Upper lobe of left lung (tissue), 6 donors: ENCODE results near the gene GTF3C5. TPM values are rescaled to one million over a fixed set of nuclear protein-coding genes. Genes with fewer than 3 reads are reported as not detected.
A peak's percentile ranks its signal among the peaks of the same experiment; 100 is the strongest.
"Not testable (repeated sequence)": the region's sequence is repeated elsewhere in the genome, so short reads cannot be mapped to it uniquely, and the experiment has no call there.

Experiments used
- ATAC-seq, 2 donors: fragments of 200-7000 bp; cut with Tn5 transposase; one replicate each; pipeline ENCODE4 v1.9.1; 2022; ENCODE audit warnings: mild to moderate bottlenecking in 2 of 2, moderate library complexity in 2 of 2; ENCODE audit not compliant: low FRiP score in 2 of 2
- DNase-seq, 2 donors: peaks; one replicate each; pipeline ENCODE4 v3.0.0-alpha.2; 2019 to 2020
- H3K27ac ChIP-seq, 4 donors: fragments of 200-600 bp; sonication (generic); one replicate each; pipeline ENCODE4 v1.5.1; 2016 to 2019
- H3K27me3 ChIP-seq, 4 donors: fragments of 200-600 bp; sonication (generic); one replicate each; pipeline ENCODE4 v1.5.1; 2017 to 2019
- H3K36me3 ChIP-seq, 4 donors: fragments of 200-600 bp; sonication (generic); one replicate each; pipeline ENCODE4 v1.5.1; 2016 to 2019
- H3K4me1 ChIP-seq, 4 donors: fragments of 200-600 bp; sonication (generic); one replicate each; pipeline ENCODE4 v1.5.1; 2018 to 2019
- H3K4me3 ChIP-seq, 4 donors: fragments of 200-600 bp; sonication (generic); one replicate each; pipeline ENCODE4 v1.5.1; 2017 to 2019; ENCODE audit warnings: mild to moderate bottlenecking in 2 of 4, moderate library complexity in 1 of 4
- H3K9me3 ChIP-seq, 4 donors: fragments of 200-600 bp; sonication (generic); one replicate each; pipeline ENCODE4 v1.5.1; 2018 to 2019
- EP300 ChIP-seq, 4 donors: sonication (generic); formaldehyde crosslinking; IDR thresholded peaks; one replicate each; pipeline ENCODE4 v1.5.1; 2017; ENCODE audit warnings: antibody characterized with exemption in 4 of 4, control low read depth in 2 of 4
- POLR2A ChIP-seq, 4 donors: fragments of 450-650 bp; IDR thresholded peaks; one replicate each; pipeline ENCODE4 v1.5.1; 2016 to 2017; ENCODE audit warnings: antibody characterized with exemption in 4 of 4, mild to moderate bottlenecking in 2 of 4
- POLR2AphosphoS5 ChIP-seq, 2 donors: sonication (generic); formaldehyde crosslinking; IDR thresholded peaks; one replicate each; pipeline ENCODE4 v1.5.1; 2017; ENCODE audit warnings: antibody characterized with exemption in 2 of 2
- WGBS, 2 donors: methylation state at CpG; one replicate each; pipeline ENCODE4 v1.1.5; 2017 to 2018; 5-methylcytosine and 5-hydroxymethylcytosine counted together
- total RNA-seq, 6 donors: library from RNA; depleted of rRNA in 4 of 6; stranded (reverse); fragments of >200 nt in 4 of 6; gene quantifications; one replicate each; pipeline versions ENCODE4 v1.1.0 to v1.2.1, GENCODE V29; 2016 to 2021
- TF ChIP-seq, protein P1 (sequence below), 6 experiments: fragments of 450-650 bp in 4 of 6; fragments of 200-600 bp in 2 of 6; sonication (generic) in 2 of 6; IDR thresholded peaks; one replicate each; pipeline ENCODE4 v1.5.1; 2016 to 2019; ENCODE audit warnings: antibody characterized with exemption in 6 of 6
- donor health status: DM: no; HTN: no; CAD: no; lungs with moderate emphysema.
- donor health status: DM: no; HTN: yes; CAD: no; lungs with severe emphysema.

Gene GTF3C5
- total RNA-seq, 6 donors from 2014 or later: 40.9 to 133 (median 49.7) TPM

DNA sequence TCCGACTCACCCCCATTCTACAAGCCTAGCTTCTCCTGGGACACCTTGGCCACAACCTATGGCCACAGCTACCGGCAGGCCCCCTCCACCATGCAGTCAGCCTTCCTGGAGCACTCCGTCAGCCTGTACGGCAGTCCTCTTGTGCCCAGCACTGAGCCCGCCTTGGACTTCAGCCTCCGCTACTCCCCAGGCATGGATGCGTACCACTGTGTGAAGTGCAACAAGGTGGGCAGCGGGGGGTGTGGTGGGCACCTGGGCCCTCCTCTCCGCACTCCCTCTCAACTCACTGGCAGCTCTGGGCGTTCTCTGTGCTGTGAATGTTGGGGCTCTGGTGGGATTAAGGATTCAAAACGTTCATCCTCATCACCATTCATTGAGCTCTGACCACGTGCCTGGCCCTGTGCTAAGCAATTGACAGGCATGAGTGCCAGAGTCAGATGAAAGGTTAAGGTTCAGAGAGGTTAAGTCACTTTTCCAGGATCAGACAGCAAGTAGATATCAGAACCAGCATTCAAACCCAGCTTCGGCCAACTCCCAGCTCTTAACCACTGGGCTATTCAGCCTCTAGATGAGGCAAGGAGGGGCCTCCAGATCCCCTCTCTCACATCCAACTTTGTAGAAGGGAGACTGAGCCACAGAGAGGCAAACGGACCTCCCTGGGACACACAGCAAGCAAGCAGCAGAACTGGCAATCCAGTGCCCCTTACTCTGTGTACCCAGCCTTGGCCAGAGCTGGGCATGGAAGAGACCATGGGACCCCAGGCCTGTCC lies 42.4 kb upstream of the GTF3C5 start:
- 86 to 88% methylated on average over 11 to 14 of the region's 14 CpGs for WGBS, 2 donors
- TF ChIP-seq POLR2A (IDR thresholded peaks at IDR 0.05) (no peak), POLR2AphosphoS5 (IDR thresholded peaks at IDR 0.05) (no peak), EP300 (IDR thresholded peaks at IDR 0.05) (no peak)
- TF ChIP-seq, protein P1, sequence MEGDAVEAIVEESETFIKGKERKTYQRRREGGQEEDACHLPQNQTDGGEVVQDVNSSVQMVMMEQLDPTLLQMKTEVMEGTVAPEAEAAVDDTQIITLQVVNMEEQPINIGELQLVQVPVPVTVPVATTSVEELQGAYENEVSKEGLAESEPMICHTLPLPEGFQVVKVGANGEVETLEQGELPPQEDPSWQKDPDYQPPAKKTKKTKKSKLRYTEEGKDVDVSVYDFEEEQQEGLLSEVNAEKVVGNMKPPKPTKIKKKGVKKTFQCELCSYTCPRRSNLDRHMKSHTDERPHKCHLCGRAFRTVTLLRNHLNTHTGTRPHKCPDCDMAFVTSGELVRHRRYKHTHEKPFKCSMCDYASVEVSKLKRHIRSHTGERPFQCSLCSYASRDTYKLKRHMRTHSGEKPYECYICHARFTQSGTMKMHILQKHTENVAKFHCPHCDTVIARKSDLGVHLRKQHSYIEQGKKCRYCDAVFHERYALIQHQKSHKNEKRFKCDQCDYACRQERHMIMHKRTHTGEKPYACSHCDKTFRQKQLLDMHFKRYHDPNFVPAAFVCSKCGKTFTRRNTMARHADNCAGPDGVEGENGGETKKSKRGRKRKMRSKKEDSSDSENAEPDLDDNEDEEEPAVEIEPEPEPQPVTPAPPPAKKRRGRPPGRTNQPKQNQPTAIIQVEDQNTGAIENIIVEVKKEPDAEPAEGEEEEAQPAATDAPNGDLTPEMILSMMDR (IDR thresholded peaks at IDR 0.05): no peak
- ATAC-seq (no peak), DNase-seq (peak in 1 of 2 donors; percentile 47)
- Histone ChIP-seq H3K36me3 (no peaks in the 10 kb centered on the region), H3K27ac (no peak overlapping the region), H3K9me3 (no peaks in the 10 kb centered on the region), H3K4me3 (no peak overlapping the region), H3K4me1 (no peaks in the 10 kb centered on the region), H3K27me3 (peaks cover 0 to 5% (median 0%) of the 10 kb centered on the region in 4 donors)

DNA sequence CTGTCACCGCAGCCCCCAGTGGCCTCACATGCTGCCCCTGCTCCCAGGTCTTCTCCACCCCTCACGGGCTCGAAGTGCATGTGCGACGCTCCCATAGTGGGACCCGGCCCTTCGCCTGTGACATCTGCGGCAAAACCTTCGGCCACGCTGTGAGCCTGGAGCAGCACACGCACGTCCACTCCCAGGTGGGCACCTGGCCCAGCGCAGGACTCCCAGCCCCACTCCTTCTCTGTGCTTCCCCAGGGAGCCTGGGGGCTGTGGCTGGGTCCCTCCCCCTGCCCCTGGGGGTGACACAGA lies 41.8 kb upstream of the GTF3C5 start:
- peaks cover 0 to 5% (median 0%) of the 10 kb centered on the region in 4 donors for H3K27me3 ChIP-seq
- H3K4me1 ChIP-seq: no peaks in the 10 kb centered on the region
- H3K36me3 ChIP-seq: no peaks in the 10 kb centered on the region
- H3K27ac ChIP-seq: no peak overlapping the region
- DNase-seq (peak in 1 of 2 donors; percentile 59), ATAC-seq (no peak)
- TF ChIP-seq EP300 (IDR thresholded peaks at IDR 0.05) (no peak), POLR2A (IDR thresholded peaks at IDR 0.05) (no peak), POLR2AphosphoS5 (IDR thresholded peaks at IDR 0.05) (no peak)
- TF ChIP-seq, protein P1 (IDR thresholded peaks at IDR 0.05): no peak
- no peak overlapping the region for H3K4me3 ChIP-seq
- H3K9me3 ChIP-seq: no peaks in the 10 kb centered on the region
- 93% methylated on average over 7 to 13 of the region's 13 CpGs for WGBS, 2 donors

DNA sequence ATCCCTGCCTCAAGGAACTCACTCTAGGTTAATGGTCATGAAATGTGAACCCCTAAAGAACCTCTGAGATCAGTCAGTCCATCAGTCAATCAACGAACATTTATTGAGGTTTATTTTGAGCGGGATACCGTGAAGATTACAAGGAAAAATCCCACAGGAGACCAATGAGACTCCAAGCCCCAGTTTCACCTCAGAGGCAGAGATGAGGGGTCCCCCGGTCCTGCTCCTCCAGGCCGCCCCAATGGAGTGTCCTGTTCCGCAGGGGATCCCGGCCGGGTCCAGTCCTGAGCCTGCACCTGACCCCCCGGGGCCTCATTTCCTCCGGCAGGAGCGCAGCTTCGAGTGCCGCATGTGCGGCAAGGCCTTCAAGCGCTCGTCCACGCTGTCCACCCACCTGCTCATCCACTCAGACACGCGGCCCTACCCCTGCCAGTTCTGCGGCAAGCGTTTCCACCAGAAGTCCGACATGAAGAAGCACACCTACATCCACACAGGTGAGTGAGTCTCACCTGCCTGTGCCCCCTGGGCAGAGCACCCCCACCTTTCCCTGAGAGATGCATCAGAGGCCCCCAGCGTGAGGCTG lies 41.3 kb upstream of the GTF3C5 start:
- H3K27ac ChIP-seq: no peak overlapping the region
- H3K4me3 ChIP-seq: no peak overlapping the region
- WGBS, 2 donors: 83 to 89% methylated on average over 20 to 23 of the region's 23 CpGs
- H3K36me3 ChIP-seq: no peaks in the 10 kb centered on the region
- H3K27me3 ChIP-seq: peaks cover 0 to 5% (median 0%) of the 10 kb centered on the region in 4 donors
- ATAC-seq (no peak), DNase-seq (peak in 1 of 2 donors; percentile 76)
- TF ChIP-seq EP300 (IDR thresholded peaks at IDR 0.05) (no peak), POLR2AphosphoS5 (IDR thresholded peaks at IDR 0.05) (no peak), POLR2A (IDR thresholded peaks at IDR 0.05) (no peak)
- TF ChIP-seq, protein P1 (IDR thresholded peaks at IDR 0.05): no peak
- H3K4me1 ChIP-seq: peaks cover 0 to 3% (median under 1%) of the 10 kb centered on the region in 4 donors
- H3K9me3 ChIP-seq: no peaks in the 10 kb centered on the region

DNA sequence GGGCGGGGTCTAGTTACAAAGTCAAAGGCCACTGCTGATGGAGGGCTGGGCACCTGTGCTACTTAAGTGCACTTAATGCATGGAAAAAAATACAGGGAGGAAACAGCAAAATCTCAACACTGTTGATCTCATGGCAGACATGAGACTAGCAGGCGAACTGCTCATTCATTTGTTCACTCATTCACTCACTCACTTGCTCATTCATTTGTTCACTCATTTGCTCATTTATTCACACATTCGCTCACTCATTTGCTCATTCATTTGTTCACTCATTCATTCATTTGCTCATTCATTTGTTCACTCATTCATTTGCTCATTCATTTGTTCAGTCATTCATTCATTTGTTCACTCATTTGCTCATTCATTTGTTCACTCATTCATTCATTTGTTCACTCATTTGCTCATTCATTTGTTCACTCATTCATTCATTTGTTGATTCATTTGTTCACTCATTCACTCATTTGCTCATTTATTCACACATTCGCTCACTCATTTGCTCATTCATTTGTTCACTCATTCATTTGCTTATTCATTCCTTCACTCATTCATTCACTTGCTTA lies 40.7 kb upstream of the GTF3C5 start:
- ATAC-seq, H3K27me3 ChIP-seq, H3K4me3 ChIP-seq, DNase-seq, H3K27ac ChIP-seq, H3K9me3 ChIP-seq, H3K36me3 ChIP-seq, H3K4me1 ChIP-seq: not testable (repeated sequence)
- 70 to 81% methylated on average over 3 to 4 of the region's 4 CpGs for WGBS, 2 donors

DNA sequence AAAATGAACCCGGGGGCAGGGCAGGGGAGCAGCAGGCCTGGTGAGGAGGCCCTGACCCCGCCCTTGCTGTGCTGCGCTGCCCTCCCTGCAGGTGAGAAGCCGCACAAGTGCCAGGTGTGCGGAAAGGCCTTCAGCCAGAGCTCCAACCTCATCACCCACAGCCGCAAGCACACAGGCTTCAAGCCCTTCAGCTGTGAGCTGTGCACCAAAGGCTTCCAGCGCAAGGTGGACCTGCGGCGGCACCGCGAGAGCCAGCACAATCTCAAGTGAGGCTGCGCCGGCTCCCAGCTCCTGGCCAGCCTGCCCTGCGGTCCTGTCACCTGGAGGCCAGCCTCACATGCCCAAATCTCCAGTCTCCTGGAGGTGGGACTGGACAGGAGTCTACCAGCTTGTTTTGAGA lies 40.0 kb upstream of the GTF3C5 start:
- Histone ChIP-seq H3K36me3 (no peaks in the 10 kb centered on the region), H3K4me1 (peaks cover 0 to 4% (median 2%) of the 10 kb centered on the region in 4 donors), H3K9me3 (no peaks in the 10 kb centered on the region), H3K27me3 (no peaks in the 10 kb centered on the region), H3K4me3 (no peak overlapping the region), H3K27ac (no peak overlapping the region)
- TF ChIP-seq POLR2A (IDR thresholded peaks at IDR 0.05): no peak
- no peak for TF ChIP-seq POLR2AphosphoS5 (IDR thresholded peaks at IDR 0.05)
- TF ChIP-seq EP300 (IDR thresholded peaks at IDR 0.05): no peak
- TF ChIP-seq, protein P1 (IDR thresholded peaks at IDR 0.05): no peak
- WGBS, 2 donors: 82 to 93% methylated on average over 5 to 14 of the region's 14 CpGs
- DNase-seq (peak in 1 of 2 donors; percentile 69), ATAC-seq (no peak)
